GM06990 (cell line): ENCODE results near the gene RCE1.

Experiments
- DNase-seq: peaks from one replicate; pipeline ENCODE4 v3.0.0-alpha.2; 2011; ENCODE audit not compliant: insufficient read length; ENCODE audit errors: extremely low read depth
- H3K27me3 ChIP-seq: replicated peaks from 2 replicates; pipeline ENCODE4 v1.6.0; 2011; ENCODE audit warnings: low read length; ENCODE audit not compliant: control insufficient read depth, insufficient read depth
- H3K36me3 ChIP-seq: 2 replicates; pipeline ENCODE4 v1.5.1; 2011; ENCODE audit warnings: low read length; ENCODE audit not compliant: control insufficient read depth, insufficient read depth
- H3K4me3 ChIP-seq: replicated peaks from 2 replicates; pipeline ENCODE4 v1.5.1; 2011; ENCODE audit warnings: low read depth, mild to moderate bottlenecking, control low read depth, low read length
- TF ChIP-seq, protein P1 (sequence below): IDR thresholded peaks from 2 replicates; pipeline ENCODE4 v1.5.1; 2011; ENCODE audit warnings: low read length, control low read depth, mild to moderate bottlenecking, inconsistent platforms; ENCODE audit not compliant: insufficient read depth, poor library complexity, severe bottlenecking

Gene RCE1

DNA sequence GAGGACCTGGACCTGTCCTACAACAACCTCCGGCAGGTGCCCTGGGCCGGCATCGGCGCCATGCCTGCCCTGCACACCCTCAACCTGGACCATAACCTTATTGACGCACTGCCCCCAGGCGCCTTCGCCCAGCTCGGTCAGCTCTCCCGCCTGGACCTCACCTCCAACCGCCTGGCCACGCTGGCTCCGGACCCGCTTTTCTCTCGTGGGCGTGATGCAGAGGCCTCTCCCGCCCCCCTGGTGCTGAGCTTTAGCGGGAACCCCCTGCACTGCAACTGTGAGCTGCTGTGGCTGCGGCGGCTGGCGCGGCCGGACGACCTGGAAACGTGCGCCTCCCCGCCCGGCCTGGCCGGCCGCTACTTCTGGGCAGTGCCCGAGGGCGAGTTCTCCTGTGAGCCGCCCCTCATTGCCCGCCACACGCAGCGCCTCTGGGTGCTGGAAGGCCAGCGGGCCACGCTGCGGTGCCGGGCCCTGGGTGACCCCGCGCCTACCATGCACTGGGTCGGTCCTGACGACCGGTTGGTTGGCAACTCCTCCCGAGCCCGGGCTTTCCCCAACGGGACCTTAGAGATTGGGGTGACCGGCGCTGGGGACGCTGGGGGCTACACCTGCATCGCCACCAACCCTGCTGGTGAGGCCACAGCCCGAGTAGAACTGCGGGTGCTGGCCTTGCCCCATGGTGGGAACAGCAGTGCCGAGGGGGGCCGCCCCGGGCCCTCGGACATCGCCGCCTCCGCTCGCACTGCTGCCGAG, 15.1 kb downstream of the RCE1 start:
- TF ChIP-seq, protein P1, sequence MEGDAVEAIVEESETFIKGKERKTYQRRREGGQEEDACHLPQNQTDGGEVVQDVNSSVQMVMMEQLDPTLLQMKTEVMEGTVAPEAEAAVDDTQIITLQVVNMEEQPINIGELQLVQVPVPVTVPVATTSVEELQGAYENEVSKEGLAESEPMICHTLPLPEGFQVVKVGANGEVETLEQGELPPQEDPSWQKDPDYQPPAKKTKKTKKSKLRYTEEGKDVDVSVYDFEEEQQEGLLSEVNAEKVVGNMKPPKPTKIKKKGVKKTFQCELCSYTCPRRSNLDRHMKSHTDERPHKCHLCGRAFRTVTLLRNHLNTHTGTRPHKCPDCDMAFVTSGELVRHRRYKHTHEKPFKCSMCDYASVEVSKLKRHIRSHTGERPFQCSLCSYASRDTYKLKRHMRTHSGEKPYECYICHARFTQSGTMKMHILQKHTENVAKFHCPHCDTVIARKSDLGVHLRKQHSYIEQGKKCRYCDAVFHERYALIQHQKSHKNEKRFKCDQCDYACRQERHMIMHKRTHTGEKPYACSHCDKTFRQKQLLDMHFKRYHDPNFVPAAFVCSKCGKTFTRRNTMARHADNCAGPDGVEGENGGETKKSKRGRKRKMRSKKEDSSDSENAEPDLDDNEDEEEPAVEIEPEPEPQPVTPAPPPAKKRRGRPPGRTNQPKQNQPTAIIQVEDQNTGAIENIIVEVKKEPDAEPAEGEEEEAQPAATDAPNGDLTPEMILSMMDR, result no peak
- H3K4me3 ChIP-seq, result no peak overlapping the region
- no peaks in the 10 kb centered on the region for H3K27me3 ChIP-seq
- DNase-seq, result no peak
- H3K36me3 ChIP-seq, result peaks cover 4% of the 10 kb centered on the region

DNA sequence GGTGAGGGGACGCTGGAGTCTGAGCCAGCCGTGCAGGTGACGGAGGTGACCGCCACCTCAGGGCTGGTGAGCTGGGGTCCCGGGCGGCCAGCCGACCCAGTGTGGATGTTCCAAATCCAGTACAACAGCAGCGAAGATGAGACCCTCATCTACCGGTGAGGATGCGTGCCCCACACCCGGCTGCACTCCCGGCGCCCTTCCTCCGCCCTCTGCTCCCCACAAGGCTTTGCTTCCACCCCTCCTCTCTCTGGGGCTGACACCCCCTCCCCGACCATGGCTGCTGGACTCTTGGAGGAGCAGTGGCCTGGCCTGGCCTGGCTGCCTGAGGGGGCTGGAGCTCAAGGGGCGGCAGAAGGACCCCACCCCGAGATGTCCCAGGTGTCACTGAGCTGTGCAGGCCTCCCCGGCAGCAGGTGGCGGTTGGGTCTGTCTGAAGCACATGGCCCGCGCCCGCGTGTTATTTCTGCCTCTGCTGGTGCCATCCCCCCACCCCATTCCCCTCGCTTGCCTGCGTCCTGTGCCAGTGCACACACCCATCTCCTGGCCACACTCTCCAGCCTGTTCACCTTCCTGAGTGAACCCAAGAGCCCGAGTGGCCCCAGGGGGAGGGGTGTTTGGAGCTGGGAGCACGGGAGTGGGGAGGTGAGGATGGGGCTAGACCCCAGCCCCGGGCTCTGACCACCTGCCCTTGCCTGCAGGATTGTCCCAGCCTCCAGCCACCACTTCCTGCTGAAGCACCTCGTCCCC, 15.9 kb downstream of the RCE1 start:
- TF ChIP-seq, protein P1, result no peak

DNA sequence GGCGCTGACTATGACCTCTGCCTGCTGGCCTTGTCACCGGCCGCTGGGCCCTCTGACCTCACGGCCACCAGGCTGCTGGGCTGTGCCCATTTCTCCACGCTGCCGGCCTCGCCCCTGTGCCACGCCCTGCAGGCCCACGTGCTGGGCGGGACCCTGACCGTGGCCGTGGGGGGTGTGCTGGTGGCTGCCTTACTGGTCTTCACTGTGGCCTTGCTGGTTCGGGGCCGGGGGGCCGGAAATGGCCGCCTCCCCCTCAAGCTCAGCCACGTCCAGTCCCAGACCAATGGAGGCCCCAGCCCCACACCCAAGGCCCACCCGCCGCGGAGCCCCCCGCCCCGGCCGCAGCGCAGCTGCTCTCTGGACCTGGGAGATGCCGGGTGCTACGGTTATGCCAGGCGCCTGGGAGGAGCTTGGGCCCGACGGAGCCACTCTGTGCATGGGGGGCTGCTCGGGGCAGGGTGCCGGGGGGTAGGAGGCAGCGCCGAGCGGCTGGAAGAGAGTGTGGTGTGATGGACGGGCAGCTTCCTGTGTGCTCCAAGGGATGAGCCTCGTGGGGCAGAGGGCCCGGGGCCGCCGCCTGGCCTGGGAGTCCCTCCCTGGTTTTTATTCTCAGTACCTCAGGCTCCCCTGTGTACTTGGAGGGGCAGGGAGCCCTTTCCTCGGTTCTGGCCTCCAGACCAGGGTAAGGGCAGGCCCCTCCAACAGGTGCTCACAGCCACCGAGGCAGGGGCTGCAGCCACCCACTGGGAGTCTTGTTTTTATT, 16.6 kb downstream of the RCE1 start:
- TF ChIP-seq, protein P1, result no peak
- peaks cover 4% of the 10 kb centered on the region for H3K36me3 ChIP-seq
- H3K4me3 ChIP-seq, result no peak overlapping the region
- DNase-seq, result no peak
- H3K27me3 ChIP-seq, result no peaks in the 10 kb centered on the region

More for the DNA sequence above, 15.9 kb downstream of the RCE1 start:
- H3K4me3 ChIP-seq, result no peak overlapping the region
- H3K27me3 ChIP-seq, result no peaks in the 10 kb centered on the region
- peaks cover 4% of the 10 kb centered on the region for H3K36me3 ChIP-seq
- DNase-seq, result no peak

DNA sequence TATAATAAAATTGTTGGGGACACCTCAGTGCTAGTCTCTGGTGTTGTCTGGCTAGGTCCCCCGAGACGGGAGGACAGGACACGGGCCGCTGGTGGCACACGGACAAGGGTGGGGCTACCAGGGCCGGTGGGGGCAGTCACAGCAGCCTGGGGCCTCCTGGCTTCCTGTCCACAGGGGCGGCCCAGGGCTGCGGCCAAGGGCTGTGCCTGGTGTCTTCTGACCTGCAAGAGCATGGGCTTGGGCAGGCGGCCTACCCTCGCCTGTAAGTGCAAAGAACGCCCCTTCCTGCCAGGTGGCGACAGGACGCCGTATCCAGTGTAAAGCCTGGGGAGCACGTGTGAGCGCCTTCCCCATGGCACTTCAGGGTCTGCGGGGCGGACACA, 17.2 kb downstream of the RCE1 start:
- Histone ChIP-seq H3K27me3 (no peaks in the 10 kb centered on the region), H3K4me3 (no peak overlapping the region), H3K36me3 (peaks cover 4% of the 10 kb centered on the region)
- TF ChIP-seq, protein P1, result no peak
- no peak for DNase-seq

DNA sequence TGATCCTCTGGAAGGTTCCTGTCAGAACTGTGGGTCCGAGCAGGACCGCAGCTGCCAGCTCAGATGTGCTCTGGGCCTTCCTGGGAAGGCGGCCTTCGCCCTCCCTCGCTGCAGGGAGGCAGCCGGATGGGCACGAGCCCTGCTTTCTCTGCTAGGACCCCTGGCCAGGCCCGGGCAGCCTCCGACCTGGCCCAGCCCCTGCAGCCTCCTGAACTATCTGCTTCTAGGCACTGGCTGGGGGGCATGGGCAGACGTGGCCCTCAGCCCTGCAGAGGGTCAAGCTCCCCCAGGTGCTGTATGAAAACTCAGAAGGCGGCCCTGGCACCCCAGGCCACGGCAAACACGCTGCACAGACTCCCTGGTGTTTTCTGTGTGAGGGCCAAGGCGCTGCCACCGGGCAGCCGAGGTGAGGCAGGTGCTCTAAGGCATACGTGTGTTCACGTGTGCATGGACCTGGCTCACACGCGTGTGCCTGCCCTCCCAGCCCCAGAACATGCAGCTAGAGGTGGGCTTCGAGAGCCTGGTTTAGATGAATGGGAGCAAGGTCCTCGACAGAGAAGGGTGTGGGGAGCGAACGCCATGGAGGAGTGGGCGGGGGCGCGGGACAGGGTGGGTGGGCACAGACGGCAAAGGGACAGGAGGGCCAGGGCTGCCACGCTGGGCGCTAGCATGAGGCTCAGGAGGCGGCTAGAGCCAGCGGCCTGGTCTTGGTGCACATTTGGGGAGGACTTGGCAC, 18.0 kb downstream of the RCE1 start:
- Histone ChIP-seq H3K4me3 (no peak overlapping the region), H3K27me3 (no peaks in the 10 kb centered on the region), H3K36me3 (peaks cover 4% of the 10 kb centered on the region)
- TF ChIP-seq, protein P1, result no peak
- DNase-seq, result no peak
